GM19023 (cell line): ENCODE data around the gene SLC45A1.
"Not testable (repeated sequence)": the region's sequence is repeated elsewhere in the genome, so short reads cannot be mapped to it uniquely, and the experiment has no call there.

Experiments used
- ATAC-seq: cut with Tn5 transposase; IDR thresholded peaks from one replicate; pipeline ENCODE4 v1.9.1; 2021; ENCODE audit warnings: mild to moderate bottlenecking, moderate library complexity; ENCODE audit not compliant: unreplicated experiment

The SLC45A1 gene

GRCh38 chr1:8317647-8318381 lies at the start of gene SLC45A1:
SLC45A1 (plus strand) TSS chr1:8318114; CDS start chr1:8324330, 6,216 bp downstream.
- no peak for ATAC-seq

GRCh38 chr1:8273036-8273435 lies 44.9 kb upstream of the SLC45A1 start:
- ATAC-seq, result no peak

- no peak for ATAC-seq
These were observed 43.6 kb upstream of the SLC45A1 start for GRCh38 chr1:8274352-8274751.

- no peak for ATAC-seq
These were observed 41.6 kb upstream of the SLC45A1 start for GRCh38 chr1:8276173-8276914.

DNA sequence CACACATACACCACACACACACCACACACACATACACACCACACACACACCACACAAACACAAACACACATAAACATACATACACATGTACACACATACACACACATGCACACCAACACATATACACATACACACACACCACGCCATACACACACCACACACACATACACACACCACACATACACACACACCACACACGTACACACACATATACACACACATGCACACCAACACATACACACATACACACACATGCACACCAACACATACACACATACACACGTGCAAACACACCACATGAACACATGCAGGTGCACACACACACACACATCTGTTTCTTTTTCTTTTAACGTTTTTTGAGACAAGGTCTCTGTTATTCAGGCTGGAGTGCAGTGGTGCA lies 41.0 kb upstream of the SLC45A1 start:
- no peak for ATAC-seq

- not testable (repeated sequence) for ATAC-seq
These were observed 39.2 kb upstream of the SLC45A1 start for GRCh38 chr1:8278677-8279076.

- ATAC-seq, result no peak
These were observed 35.9 kb upstream of the SLC45A1 start for GRCh38 chr1:8281843-8282509.

DNA sequence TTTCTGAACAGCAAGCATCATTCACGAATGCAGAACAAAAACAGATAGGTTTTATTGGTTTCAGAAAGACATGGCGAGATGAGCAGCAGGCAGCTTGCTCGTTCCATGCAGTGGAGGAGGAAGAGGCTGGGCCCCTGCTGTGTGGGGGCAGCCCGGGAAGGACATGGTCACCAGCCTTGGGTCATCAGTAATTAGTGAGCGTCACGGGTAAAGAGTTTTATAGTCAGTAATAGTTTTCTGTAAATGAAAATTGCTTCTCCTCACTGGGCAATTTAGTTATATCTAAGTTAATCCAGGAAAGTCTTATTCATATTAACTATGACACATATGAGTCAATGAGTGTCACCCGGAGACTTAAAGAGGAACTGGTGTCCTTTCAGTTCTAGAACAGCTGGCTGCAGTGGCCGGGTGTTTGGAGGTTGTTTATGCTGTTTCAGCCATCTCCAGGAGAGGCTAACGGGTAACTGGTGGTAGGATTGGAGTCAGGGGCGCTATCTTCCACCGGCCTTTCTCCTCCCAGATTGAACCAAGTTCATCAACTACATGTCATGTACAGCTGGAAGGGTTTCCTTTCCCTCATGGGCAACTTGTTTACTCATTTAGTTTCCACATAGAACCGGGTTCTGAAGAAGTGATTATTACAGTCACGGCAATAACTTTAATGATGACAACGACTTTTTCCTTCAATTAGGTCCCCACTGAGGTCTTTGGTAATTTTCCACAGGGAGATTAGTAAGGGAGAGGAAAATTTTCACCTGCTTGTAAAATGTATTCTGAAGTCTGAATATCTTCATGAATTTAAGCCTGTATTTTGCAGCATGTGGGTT lies 34.6 kb upstream of the SLC45A1 start:
- ATAC-seq, result peak; percentile 79

DNA sequence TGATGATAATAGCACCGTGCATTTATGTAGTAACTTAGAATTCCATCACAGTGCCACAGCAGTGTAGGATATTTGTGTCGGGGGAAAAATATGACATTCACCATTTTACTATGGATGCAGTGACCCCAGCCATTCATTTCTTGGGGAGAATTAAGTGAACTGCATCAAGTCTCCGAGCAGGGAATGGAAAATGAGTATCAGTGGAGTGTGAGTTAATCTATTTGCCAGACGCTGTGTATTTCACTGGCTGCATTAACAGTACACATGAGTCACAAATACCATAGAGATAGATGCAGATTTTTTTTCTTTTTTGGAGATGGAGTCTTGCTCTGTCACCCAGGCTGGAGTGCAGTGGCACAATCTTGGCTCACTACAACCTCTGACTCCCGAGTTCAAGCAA lies 33.8 kb upstream of the SLC45A1 start:
- no peak for ATAC-seq

GRCh38 chr1:8285103-8285502 lies 32.8 kb upstream of the SLC45A1 start:
- ATAC-seq, result no peak

GRCh38 chr1:8285965-8286364 lies 31.9 kb upstream of the SLC45A1 start:
- ATAC-seq, result no peak

DNA sequence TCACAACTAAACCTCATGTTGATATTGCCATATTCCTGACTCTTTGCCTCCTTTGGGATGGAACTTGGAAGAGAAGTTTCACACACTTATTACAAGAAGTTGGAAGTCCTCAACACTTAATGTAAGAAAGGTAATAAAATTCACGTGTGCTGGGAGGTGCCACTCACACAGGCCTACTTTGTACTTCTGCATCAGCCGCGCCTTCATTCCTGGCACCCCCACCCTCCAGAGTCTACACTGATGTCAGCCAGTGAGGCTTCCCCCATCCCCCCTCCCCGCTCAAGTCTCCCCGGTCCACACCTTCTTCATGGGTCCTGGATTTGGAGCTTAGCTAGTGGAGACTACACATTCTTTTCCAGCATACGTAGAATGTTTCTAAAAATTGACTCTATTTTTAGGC lies 24.8 kb upstream of the SLC45A1 start:
- ATAC-seq, result no peak

DNA sequence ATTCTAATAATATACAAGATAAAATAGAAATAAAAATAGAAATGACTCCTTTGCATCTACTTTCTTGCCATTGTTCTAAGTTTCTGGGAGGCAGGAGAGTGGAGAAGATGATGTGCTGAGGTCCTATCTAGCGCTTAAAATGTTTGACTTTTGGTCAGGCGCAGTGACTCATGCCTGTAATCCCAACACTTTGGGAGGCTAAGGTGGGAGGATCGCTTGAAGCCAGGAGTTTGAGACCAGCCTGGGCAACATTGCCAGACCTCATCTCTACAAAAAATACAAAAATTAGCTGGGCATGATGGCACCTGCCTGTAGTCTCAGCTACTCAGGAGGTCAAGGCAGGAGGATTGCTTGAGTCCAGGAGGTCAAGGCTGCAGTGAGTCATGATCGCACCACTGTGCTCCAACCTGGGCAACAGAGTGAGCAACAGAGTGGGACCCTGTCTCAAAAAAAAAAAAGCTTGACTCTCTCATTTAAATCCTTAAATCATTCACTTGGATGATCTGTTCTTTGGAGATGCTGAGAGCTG lies 24.2 kb upstream of the SLC45A1 start:
- no peak for ATAC-seq

- ATAC-seq, result no peak
These were observed 23.7 kb upstream of the SLC45A1 start for GRCh38 chr1:8294170-8294697.

- no peak for ATAC-seq
These were observed 20.7 kb upstream of the SLC45A1 start for GRCh38 chr1:8297245-8297644.

DNA sequence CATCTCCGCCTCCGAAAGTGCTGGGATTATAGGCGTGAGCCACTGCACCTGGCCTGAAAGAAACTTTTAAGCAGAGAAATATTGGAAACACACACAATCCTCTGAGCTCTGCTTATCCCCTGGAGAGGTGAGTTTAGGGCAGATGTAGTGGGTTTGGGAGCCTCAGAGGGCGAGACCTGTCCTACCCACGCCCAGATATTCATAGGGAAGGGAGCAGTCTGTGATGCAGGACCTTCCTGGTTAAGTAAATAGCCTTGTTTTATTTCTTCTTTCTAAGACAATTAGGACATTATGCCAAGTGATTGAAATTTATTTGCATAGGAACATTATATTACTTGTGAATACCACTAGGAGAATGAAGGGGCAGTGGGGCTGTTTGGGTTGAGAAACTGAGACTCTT lies 18.0 kb upstream of the SLC45A1 start:
- no peak for ATAC-seq

DNA sequence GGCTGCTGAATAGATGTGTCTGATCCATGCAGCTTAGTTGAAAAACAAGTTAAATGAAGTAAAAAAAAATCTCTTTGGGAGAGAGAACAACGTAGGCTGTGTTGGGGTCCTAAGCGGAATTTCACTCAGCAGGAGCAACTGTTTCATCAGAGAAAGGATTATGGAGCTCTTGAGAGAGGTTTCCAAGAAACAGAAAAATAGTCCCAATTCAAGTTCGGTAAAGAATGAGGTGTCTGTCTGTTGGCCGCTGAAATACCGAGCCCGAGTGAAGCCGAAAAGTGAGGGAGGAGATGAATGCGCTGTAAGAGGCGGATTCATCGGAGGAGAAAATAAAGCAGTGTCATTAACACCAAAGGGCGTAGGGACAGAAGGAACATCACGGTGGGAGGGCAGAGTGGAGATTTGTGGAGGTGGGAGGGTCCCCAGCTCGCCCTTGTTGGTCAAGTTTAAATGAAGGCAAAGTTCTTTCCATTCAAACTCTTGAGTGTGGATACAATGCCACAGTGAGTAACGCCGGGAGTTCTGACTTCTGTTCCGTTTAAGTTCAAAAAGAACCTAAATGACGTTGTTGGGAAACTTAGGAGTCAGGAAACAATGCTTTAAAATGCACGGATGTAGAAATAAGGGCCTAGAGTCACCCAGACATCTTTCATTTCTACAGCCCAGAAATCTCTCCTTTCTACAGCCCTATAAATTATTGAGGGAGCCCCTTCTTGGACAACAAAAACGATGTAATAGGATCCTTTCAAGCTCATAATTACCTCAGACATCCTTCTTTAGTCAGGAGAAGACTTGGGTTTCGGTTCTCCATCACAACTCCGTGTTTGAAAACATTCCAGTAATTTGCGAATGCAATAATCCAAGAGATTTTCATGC lies 15.6 kb upstream of the SLC45A1 start:
- ATAC-seq, result no peak

GRCh38 chr1:8303141-8303540 lies 14.8 kb upstream of the SLC45A1 start:
- no peak for ATAC-seq

GRCh38 chr1:8303876-8304275 lies 14.0 kb upstream of the SLC45A1 start:
- ATAC-seq, result no peak

- no peak for ATAC-seq
These were observed 10.3 kb upstream of the SLC45A1 start for GRCh38 chr1:8307628-8308027.
